B cell (primary cell): ENCODE results near the gene SLC25A43. TPM values are rescaled to one million over a fixed set of nuclear protein-coding genes. Genes with fewer than 3 reads are reported as not detected.

ENCODE experiments used
- ATAC-seq: fragments of 200-7000 bp; cut with Tn5 transposase; one replicate; pipeline ENCODE4 v1.10.0; 2021; ENCODE audit warnings: low read depth, mild to moderate bottlenecking, moderate number of reproducible peaks, moderate library complexity
- CTCF ChIA-PET: fragments of 350-600 bp; sonication (Branson Sonifier 250); formaldehyde crosslinking; loops from one replicate; lab custom pipeline; 2021; ENCODE audit warnings: antibody characterized with exemption, inconsistent platforms; lab: Charles Lee
- POLR2A ChIA-PET: fragments of 350-600 bp; sonication (Branson Sonifier 250); formaldehyde crosslinking; loops from one replicate; lab custom pipeline; 2021; ENCODE audit warnings: antibody characterized with exemption; lab: Charles Lee
- DNase-seq: peaks from one replicate; pipeline ENCODE4 v3.0.0; 2013
- H2AFZ ChIP-seq: 2 replicates; pipeline ENCODE4 v1.6.1; 2012; ENCODE audit warnings: mild to moderate bottlenecking, low read depth, low read length; ENCODE audit not compliant: insufficient read depth, poor library complexity, severe bottlenecking
- H3K27ac ChIP-seq, 2 donors: 1 replicate in 1 of 2; 2 replicates in 1 of 2; pipeline ENCODE4 v1.5.1; 2012 to 2013; ENCODE audit warnings: low read length in 2 of 2, mild to moderate bottlenecking in 2 of 2, moderate library complexity in 1 of 2
- H3K27me3 ChIP-seq, 4 experiments: fragments of 200-600 bp in 1 of 4; sonication (generic) in 1 of 4; replicated peaks in 1 of 4; 1 replicate in 2 of 4; 2 replicates in 2 of 4; pipeline versions ENCODE4 v1.6.1 to v1.7.0; 2013 to 2016; ENCODE audit warnings: low read length in 3 of 4, mild to moderate bottlenecking in 2 of 4, mixed read lengths in 1 of 4, moderate library complexity in 1 of 4; ENCODE audit not compliant: insufficient read depth in 4 of 4, control insufficient read depth in 3 of 4; ENCODE audit errors: control extremely low read depth in 1 of 4
- H3K36me3 ChIP-seq, 2 experiments: replicated peaks in 1 of 2; 1 replicate in 1 of 2; 2 replicates in 1 of 2; pipeline versions ENCODE4 v1.6.1 to v1.7.1; 2013; ENCODE audit warnings: low read length in 1 of 2; ENCODE audit not compliant: insufficient read depth in 2 of 2, control insufficient read depth in 1 of 2; ENCODE audit errors: control extremely low read depth in 1 of 2, extremely low read depth in 1 of 2
- H3K4me1 ChIP-seq, 2 donors: fragments of 200-600 bp in 1 of 2; sonication (generic) in 1 of 2; 1 replicate in 1 of 2; 2 replicates in 1 of 2; pipeline versions ENCODE4 v1.5.1 to v1.6.1; 2013 to 2017; ENCODE audit warnings: low read length in 2 of 2; ENCODE audit not compliant: control insufficient read depth in 2 of 2, insufficient read depth in 2 of 2
- H3K4me2 ChIP-seq: replicated peaks from 2 replicates; pipeline ENCODE3; 2012; ENCODE audit warnings: mild to moderate bottlenecking, low read depth, low read length; ENCODE audit not compliant: poor library complexity, severe bottlenecking
- H3K4me3 ChIP-seq, 5 experiments: fragments of 200-600 bp in 1 of 5; sonication (generic) in 1 of 5; 1 replicate in 3 of 5; 2 replicates in 2 of 5; pipeline versions ENCODE4 v1.5.1 to v1.7.0; 2011 to 2016; ENCODE audit warnings: low read length in 4 of 5, mild to moderate bottlenecking in 4 of 5, low read depth in 2 of 5, control low read depth in 1 of 5, moderate library complexity in 1 of 5; ENCODE audit not compliant: insufficient read depth in 1 of 5; ENCODE audit errors: control extremely low read depth in 1 of 5, extremely low read depth in 1 of 5
- H3K79me2 ChIP-seq: fragments of 200-600 bp; sonication (generic); one replicate; pipeline ENCODE4 v1.6.0; 2016; ENCODE audit warnings: low read length; ENCODE audit not compliant: control insufficient read depth, insufficient read depth
- H3K9ac ChIP-seq: fragments of 200-600 bp; sonication (generic); 2 replicates; pipeline ENCODE4 v1.6.1; 2017; ENCODE audit warnings: mild to moderate bottlenecking, low read length, moderate library complexity
- H3K9me3 ChIP-seq, 3 donors: one replicate each; pipeline versions ENCODE4 v1.6.1 to v1.7.1; 2013; ENCODE audit warnings: low read length in 2 of 3; ENCODE audit not compliant: control insufficient read depth in 2 of 3, insufficient read depth in 1 of 3; ENCODE audit errors: control extremely low read depth in 1 of 3
- H4K20me1 ChIP-seq: 2 replicates; pipeline ENCODE4 v1.6.0; 2012; ENCODE audit warnings: mild to moderate bottlenecking, low read length; ENCODE audit not compliant: insufficient read depth, control insufficient read depth, poor library complexity, severe bottlenecking
- H3K27ac Mint-ChIP-seq: one replicate; pipeline ENCODE4 v1.8.0; 2021; ENCODE audit warnings: mixed read lengths
- H3K27me3 Mint-ChIP-seq: one replicate; pipeline ENCODE4 v1.8.0; 2021; ENCODE audit warnings: mixed read lengths
- H3K4me1 Mint-ChIP-seq: one replicate; pipeline ENCODE4 v1.8.0; 2021; ENCODE audit warnings: mixed read lengths
- H3K4me3 Mint-ChIP-seq: one replicate; pipeline ENCODE4 v1.8.0; 2021; ENCODE audit warnings: mixed read lengths
- H3K9me3 Mint-ChIP-seq: one replicate; pipeline ENCODE4 v1.8.0; 2022; ENCODE audit warnings: mixed read lengths; ENCODE audit not compliant: insufficient read depth
- EZH2 ChIP-seq: IDR thresholded peaks from 2 replicates; pipeline ENCODE4 v1.6.1; 2012; ENCODE audit warnings: borderline replicate concordance, low read depth, mild to moderate bottlenecking, moderate library complexity, low read length; ENCODE audit not compliant: insufficient read depth, poor library complexity, severe bottlenecking
- WGBS: methylation state at CpG from one replicate; pipeline ENCODE4 v1.1.5; 2013; ENCODE audit warnings: missing lambda C conversion rate; ENCODE audit not compliant: insufficient coverage; 5-methylcytosine and 5-hydroxymethylcytosine counted together
- intact Hi-C: fragments of 100-400 bp; cut with micrococcal nuclease; formaldehyde crosslinking; loops from one replicate; pipeline ENCODE4 v1.10.0; 2022
- polyA plus RNA-seq: library from polyadenylated mRNA; depleted of rRNA; stranded (reverse); fragments of >200 nt; gene quantifications from 2 replicates; pipeline ENCODE4 v1.2.3, GENCODE V29; 2012
- total RNA-seq, 2 donors: library from RNA; stranded (reverse); fragments of 120-200 nt in 1 of 2; gene quantifications; 1 replicate in 1 of 2; 2 replicates in 1 of 2; pipeline versions ENCODE4 v1.2.3 to v1.2.4, GENCODE V29; 2013 to 2022
- TF ChIP-seq, protein P1 (sequence below): fragments of 200-600 bp; IDR thresholded peaks from one replicate; pipeline ENCODE4 v1.8.0; 2022; ENCODE audit warnings: antibody characterized with exemption, mild to moderate bottlenecking

The SLC25A43 gene
- total and polyA plus RNA-seq, 2 donors (not counting 1 experiment from before 2014, with no cell fraction given): 9.1 to 11.2 TPM

DNA sequence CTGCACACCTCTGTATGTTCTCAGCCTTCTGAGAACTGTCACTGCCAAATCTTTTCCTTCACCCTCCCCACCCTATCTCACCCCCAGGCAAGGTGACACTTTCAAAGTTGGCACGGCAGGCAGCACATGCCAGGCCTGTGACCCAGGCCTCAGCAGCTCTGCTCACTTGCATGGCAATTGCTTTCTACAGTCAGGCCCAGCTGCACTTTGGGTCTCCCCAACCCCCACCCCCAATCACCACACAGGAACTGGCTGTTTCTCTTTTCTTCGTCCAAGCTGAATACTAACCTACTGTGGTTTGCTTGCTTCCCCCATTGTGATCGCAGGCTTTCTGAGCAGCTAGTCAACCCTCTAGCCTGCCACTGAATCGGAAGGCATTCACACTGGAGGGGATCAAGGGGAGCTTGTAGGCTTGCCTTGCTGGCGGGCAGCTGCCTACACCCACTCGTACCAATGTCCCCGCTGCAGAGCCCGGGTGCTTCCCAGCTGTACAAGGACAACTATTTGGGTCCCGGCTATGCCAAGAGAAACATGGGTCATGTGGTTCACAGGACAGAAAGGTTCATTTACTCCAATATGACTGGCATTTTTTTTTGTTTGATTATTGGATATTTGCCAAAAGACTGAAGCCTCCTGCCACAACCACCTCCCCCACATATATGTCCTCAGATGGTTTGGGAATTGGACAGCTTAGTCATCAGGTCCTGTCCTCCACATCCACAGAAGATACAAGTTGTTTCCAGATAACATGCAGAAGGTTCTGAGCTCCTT lies 28.1 kb downstream of the SLC25A43 start:
- H3K4me3 ChIP-seq: peak overlapping the region in 1 of 5 experiments; percentile 1
- intact Hi-C loops: no loop called here
- no peaks in the 10 kb centered on the region for H3K27me3 Mint-ChIP-seq
- no peaks in the 10 kb centered on the region for H3K9me3 Mint-ChIP-seq
- ATAC-seq (peak; percentile 95), DNase-seq (peak; percentile 67)
- H3K4me2 ChIP-seq: peak overlapping the region; percentile 59
- 0% methylated on average over 1 of the region's 9 CpGs for WGBS
- H3K4me3 Mint-ChIP-seq: peak overlapping the region; percentile 75
- H3K9ac ChIP-seq: no peak overlapping the region
- H4K20me1 ChIP-seq: no peaks in the 10 kb centered on the region
- H3K27ac Mint-ChIP-seq: peak overlapping the region; percentile 95
- peaks cover 5% of the 10 kb centered on the region for H3K79me2 ChIP-seq
- no peaks in the 10 kb centered on the region for H3K9me3 ChIP-seq
- no peaks in the 10 kb centered on the region for H3K27me3 ChIP-seq
- H3K36me3 ChIP-seq: no peaks in the 10 kb centered on the region
- peaks cover 23% of the 10 kb centered on the region in 2 donors for H3K4me1 ChIP-seq
- H3K27ac ChIP-seq: peak overlapping the region; percentile 55 to 64
- CTCF ChIA-PET: interaction anchor here (1.3 kb wide), 1 partner anchor 58 kb away, joined by 3 read pairs; no protein-coding TSS in a partner anchor
- H3K4me1 Mint-ChIP-seq: peaks cover 30% of the 10 kb centered on the region
- peak overlapping the region; percentile 49 for H2AFZ ChIP-seq
- POLR2A ChIA-PET: no interaction called here
- no peak for TF ChIP-seq EZH2
- TF ChIP-seq, protein P1, sequence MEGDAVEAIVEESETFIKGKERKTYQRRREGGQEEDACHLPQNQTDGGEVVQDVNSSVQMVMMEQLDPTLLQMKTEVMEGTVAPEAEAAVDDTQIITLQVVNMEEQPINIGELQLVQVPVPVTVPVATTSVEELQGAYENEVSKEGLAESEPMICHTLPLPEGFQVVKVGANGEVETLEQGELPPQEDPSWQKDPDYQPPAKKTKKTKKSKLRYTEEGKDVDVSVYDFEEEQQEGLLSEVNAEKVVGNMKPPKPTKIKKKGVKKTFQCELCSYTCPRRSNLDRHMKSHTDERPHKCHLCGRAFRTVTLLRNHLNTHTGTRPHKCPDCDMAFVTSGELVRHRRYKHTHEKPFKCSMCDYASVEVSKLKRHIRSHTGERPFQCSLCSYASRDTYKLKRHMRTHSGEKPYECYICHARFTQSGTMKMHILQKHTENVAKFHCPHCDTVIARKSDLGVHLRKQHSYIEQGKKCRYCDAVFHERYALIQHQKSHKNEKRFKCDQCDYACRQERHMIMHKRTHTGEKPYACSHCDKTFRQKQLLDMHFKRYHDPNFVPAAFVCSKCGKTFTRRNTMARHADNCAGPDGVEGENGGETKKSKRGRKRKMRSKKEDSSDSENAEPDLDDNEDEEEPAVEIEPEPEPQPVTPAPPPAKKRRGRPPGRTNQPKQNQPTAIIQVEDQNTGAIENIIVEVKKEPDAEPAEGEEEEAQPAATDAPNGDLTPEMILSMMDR: no peak

DNA sequence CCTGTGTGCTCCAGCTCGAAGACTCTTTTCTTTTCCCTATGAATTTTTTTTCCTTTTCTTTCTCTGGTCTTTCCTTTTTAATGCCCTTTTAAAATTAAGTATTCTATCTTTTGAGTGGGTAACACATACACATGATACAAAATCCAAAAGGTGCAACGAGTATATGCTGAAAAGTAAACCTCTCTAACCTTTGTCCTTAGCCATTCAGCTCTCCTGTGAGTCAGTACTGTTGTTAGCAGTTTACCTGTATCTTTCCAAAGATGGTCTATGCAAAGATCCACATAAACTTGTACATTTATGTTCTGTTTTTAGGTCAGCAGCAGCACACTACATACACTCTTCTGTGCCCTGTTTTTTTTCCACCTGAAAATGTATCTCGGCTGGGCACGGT lies 28.7 kb downstream of the SLC25A43 start:
- Mint-ChIP-seq H3K27me3 (no peaks in the 10 kb centered on the region), H3K4me3 (no peak overlapping the region), H3K27ac (no peak overlapping the region), H3K9me3 (no peaks in the 10 kb centered on the region), H3K4me1 (peaks cover 30% of the 10 kb centered on the region)
- Histone ChIP-seq H3K4me3 (peak overlapping the region in 1 of 5 experiments; percentile 1), H3K9me3 (no peaks in the 10 kb centered on the region), H3K36me3 (no peaks in the 10 kb centered on the region), H3K27ac (peak overlapping the region; percentile 55 to 64), H3K4me2 (peak overlapping the region; percentile 59), H2AFZ (no peak overlapping the region), H4K20me1 (no peaks in the 10 kb centered on the region), H3K9ac (no peak overlapping the region), H3K79me2 (peaks cover 5% of the 10 kb centered on the region), H3K27me3 (no peaks in the 10 kb centered on the region), H3K4me1 (peaks cover 23% of the 10 kb centered on the region in 2 donors)
- 100% methylated on average over 1 of the region's 4 CpGs for whole genome bisulfite sequencing
- CTCF ChIA-PET: interaction anchor here (1.3 kb wide), 1 partner anchor 58 kb away, joined by 3 read pairs; no protein-coding TSS in a partner anchor
- POLR2A ChIA-PET: no interaction called here
- DNase-seq (no peak), ATAC-seq (no peak)
- intact Hi-C loops: no loop called here
- TF ChIP-seq, protein P1: no peak
- TF ChIP-seq EZH2: no peak
